Gastrocnemius medialis (tissue), 4 donors: Measurements from ENCODE around the gene MPP3.

Experiments used
- CTCF ChIP-seq, 5 experiments: fragments of 450-650 bp in 3 of 5; fragments of 200-600 bp in 2 of 5; sonication (generic) in 2 of 5; IDR thresholded peaks in 4 of 5; conservative IDR thresholded peaks in 1 of 5; 1 replicate in 4 of 5; 2 replicates in 1 of 5; pipeline ENCODE4 v1.5.1; 2016 to 2019; ENCODE audit warnings: antibody characterized with exemption in 5 of 5, mild to moderate bottlenecking in 3 of 5, moderate library complexity in 3 of 5
- POLR2A ChIP-seq, 2 donors: fragments of 450-650 bp; IDR thresholded peaks; one replicate each; pipeline ENCODE4 v1.6.1; 2017; ENCODE audit warnings: antibody characterized with exemption in 2 of 2, mild to moderate bottlenecking in 2 of 2, moderate library complexity in 2 of 2

- no peak for TF ChIP-seq CTCF (IDR thresholded peaks at IDR 0.05 in 4 of 5, conservative IDR thresholded peaks at IDR 0.05 in 1 of 5)
- TF ChIP-seq POLR2A (IDR thresholded peaks at IDR 0.05), result no peak
Observed at GRCh38 chr17:43877031-43877430, 44.1 kb upstream of the MPP3 start.
